ENCODE measurements around the gene RALB.

Gene RALB

GRCh38 chr2:120252225-120253020 is at the start of gene RALB:
Gene RALB, plus strand, starts transcription at chr2:120252852. Its CDS starts 25,813 bp downstream, at chr2:120278665.
- peak; percentile 96 to 98 (median 98) for DNase-seq (ENCODE audit: low read depth in 3 of 3)

- DNase-seq (ENCODE audit: low read depth in 3 of 3) = no peak
These were observed 49.2 kb upstream of the RALB start for GRCh38 chr2:120203251-120204021.

- DNase-seq (ENCODE audit: low read depth in 3 of 3) = no peak
These were observed 48.6 kb upstream of the RALB start for GRCh38 chr2:120204022-120204405.

- DNase-seq (ENCODE audit: low read depth in 3 of 3) = no peak
These were observed 48.2 kb upstream of the RALB start for GRCh38 chr2:120204417-120204816.

GRCh38 chr2:120204945-120205670 is 47.5 kb upstream of the RALB start:
- no peak for DNase-seq (ENCODE audit: low read depth in 3 of 3)

- DNase-seq (ENCODE audit: low read depth in 3 of 3) = peak in 1 of 3 donors; percentile 45
These were observed 46.5 kb upstream of the RALB start for GRCh38 chr2:120206022-120206581.

- DNase-seq (ENCODE audit: low read depth in 3 of 3) = no peak
These were observed 44.0 kb upstream of the RALB start for GRCh38 chr2:120208381-120209353.

- no peak for DNase-seq (ENCODE audit: low read depth in 3 of 3)
These were observed 43.0 kb upstream of the RALB start for GRCh38 chr2:120209427-120210269.

- no peak for DNase-seq (ENCODE audit: low read depth in 3 of 3)
These were observed 42.4 kb upstream of the RALB start for GRCh38 chr2:120210270-120210693.

GRCh38 chr2:120218181-120218580 is 34.5 kb upstream of the RALB start:
- DNase-seq (ENCODE audit: low read depth in 3 of 3) = no peak

- no peak for DNase-seq (ENCODE audit: low read depth in 3 of 3)
These were observed 33.4 kb upstream of the RALB start for GRCh38 chr2:120219291-120219690.

GRCh38 chr2:120219766-120220165 is 32.9 kb upstream of the RALB start:
- DNase-seq (ENCODE audit: low read depth in 3 of 3) = no peak

- no peak for DNase-seq (ENCODE audit: low read depth in 3 of 3)
These were observed 31.9 kb upstream of the RALB start for GRCh38 chr2:120220756-120221155.

GRCh38 chr2:120221616-120222015 is 31.0 kb upstream of the RALB start:
- DNase-seq (ENCODE audit: low read depth in 3 of 3) = no peak

- DNase-seq (ENCODE audit: low read depth in 3 of 3) = no peak
These were observed 30.2 kb upstream of the RALB start for GRCh38 chr2:120222186-120223033.

GRCh38 chr2:120223034-120223912 is 29.4 kb upstream of the RALB start, which contains the start of gene TMEM185B:
Gene TMEM185B, minus strand, starts transcription at chr2:120223400. Its CDS starts 424 bp downstream, at chr2:120222976.
- peak; percentile 83 to 85 (median 84) for DNase-seq (ENCODE audit: low read depth in 3 of 3)

GRCh38 chr2:120224256-120224655 is 28.4 kb upstream of the RALB start:
- DNase-seq (ENCODE audit: low read depth in 3 of 3) = no peak

Data from stimulated activated CD4-positive, alpha-beta T cell treated with anti-CD3 and anti-CD28 coated beads, TNF-alpha, amount 100 ng/mL, for 48 hours (primary cell).